NOMO-1 treated with DMSO at 0.1 percent for 48 hours (cell line): ENCODE results near the gene TMEM92.

Experiments
- DNase-seq: peaks from one replicate; lab custom pipeline; 2025; ENCODE audit not compliant: unreplicated experiment; lab: John Stamatoyannopoulos, UW

Gene TMEM92

GRCh38 chr17:50322271-50322670 lies 48.0 kb downstream of the TMEM92 start:
- DNase-seq: no peak

GRCh38 chr17:50323060-50323459 lies 48.8 kb downstream of the TMEM92 start:
- DNase-seq: no peak

DNA sequence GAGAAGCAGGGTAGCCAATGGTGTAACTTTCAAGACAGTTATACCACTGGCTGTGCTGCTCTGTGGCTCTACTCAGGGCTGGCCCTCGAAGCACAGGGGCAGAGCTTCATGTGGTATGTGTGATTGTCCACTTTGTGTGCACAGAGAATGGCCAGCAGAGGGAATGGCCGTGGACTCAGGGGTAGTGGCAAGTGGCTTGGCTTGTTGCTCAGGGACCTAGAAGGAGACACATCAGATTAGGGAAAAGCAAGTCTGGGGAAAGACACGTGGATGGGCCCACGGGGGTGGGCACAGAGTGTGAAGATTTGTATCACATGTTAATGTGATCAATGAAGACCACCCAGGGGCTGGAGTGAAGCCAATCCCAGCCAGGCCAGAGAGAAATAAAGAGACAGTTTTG lies 51.6 kb downstream of the TMEM92 start:
- no peak for DNase-seq

- DNase-seq: no peak
Observed at GRCh38 chr17:50326831-50327364, 52.6 kb downstream of the TMEM92 start.

GRCh38 chr17:50328363-50329325 lies 54.4 kb downstream of the TMEM92 start:
- peak; percentile 23 for DNase-seq

GRCh38 chr17:50329716-50330115 lies 55.5 kb downstream of the TMEM92 start:
- DNase-seq: no peak

DNA sequence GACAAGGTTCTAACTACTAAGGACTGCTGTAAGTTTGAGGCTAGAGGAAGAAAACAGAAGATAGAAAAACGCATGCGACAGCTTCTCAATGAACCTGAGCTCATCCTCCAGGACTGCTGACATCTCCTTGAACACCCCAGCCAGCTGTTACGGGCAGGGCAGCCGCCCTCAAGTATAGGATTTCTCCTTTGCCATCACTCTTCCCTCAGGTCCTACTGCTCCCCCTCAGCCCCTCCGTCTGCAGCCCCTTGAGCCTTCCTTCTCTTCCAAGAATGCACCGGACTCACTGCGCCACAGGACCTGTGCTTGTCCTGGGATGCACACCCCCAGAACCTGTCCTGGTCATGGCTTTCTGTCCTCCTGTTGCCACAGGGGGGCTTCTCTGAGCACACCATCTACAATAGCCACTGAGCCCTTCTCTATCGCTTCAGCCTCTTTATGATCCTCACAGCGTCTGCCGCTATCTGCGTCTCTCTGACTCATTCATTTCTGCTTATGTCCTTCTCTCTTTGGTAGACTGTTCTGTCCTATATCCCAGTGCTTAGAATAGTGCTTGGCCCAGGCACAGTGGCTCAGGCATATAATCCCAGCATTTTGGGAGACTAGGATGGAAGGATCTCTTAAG lies 56.0 kb downstream of the TMEM92 start:
- DNase-seq: no peak
